ENCODE measurements around the gene RRAS2.

- TF ChIP-seq CTCF (conservative IDR thresholded peaks at IDR 0.05) = no peak
- TF ChIP-seq EZH2 (IDR thresholded peaks at IDR 0.05; ENCODE audit: low read depth) = no peak
Observed at GRCh38 chr11:14366936-14367335, 8.0 kb upstream of the RRAS2 start.
